Thyroid gland (tissue), 4 donors: Measurements from ENCODE around the gene SNX3. TPM values are rescaled to one million over a fixed set of nuclear protein-coding genes. Genes with fewer than 3 reads are reported as not detected.

Experiments
- DNase-seq, 2 donors: peaks; one replicate each; pipeline ENCODE4 v3.0.0-alpha.2; 2019
- H3K27ac ChIP-seq, 3 donors: fragments of 200-600 bp; sonication (generic); 1 replicate in 2 of 3; 2 replicates in 1 of 3; pipeline ENCODE4 v1.5.1; 2016 to 2019; ENCODE audit warnings: mild to moderate bottlenecking in 1 of 3, moderate library complexity in 1 of 3
- H3K27me3 ChIP-seq: fragments of 200-600 bp; sonication (generic); one replicate; pipeline ENCODE4 v1.5.1; 2019
- H3K36me3 ChIP-seq, 2 donors: fragments of 200-600 bp; sonication (generic); one replicate each; pipeline ENCODE4 v1.5.1; 2016 to 2019
- H3K4me1 ChIP-seq, 2 donors: fragments of 200-600 bp; sonication (generic); one replicate each; pipeline ENCODE4 v1.5.1; 2017 to 2019
- H3K4me3 ChIP-seq, 3 donors: fragments of 200-600 bp; sonication (generic); replicated peaks in 1 of 3; 1 replicate in 2 of 3; 2 replicates in 1 of 3; pipeline ENCODE4 v1.5.1; 2016; ENCODE audit warnings: mild to moderate bottlenecking in 1 of 3
- H3K9me3 ChIP-seq: fragments of 200-600 bp; sonication (generic); one replicate; pipeline ENCODE4 v1.5.1; 2017
- CTCF ChIP-seq, 6 experiments: fragments of 200-600 bp in 3 of 6; fragments of 450-650 bp in 3 of 6; sonication (generic) in 3 of 6; IDR thresholded peaks; one replicate each; pipeline ENCODE4 v1.5.1; 2016 to 2019; ENCODE audit warnings: antibody characterized with exemption in 6 of 6, mild to moderate bottlenecking in 2 of 6, inconsistent platforms in 1 of 6, moderate library complexity in 1 of 6
- POLR2A ChIP-seq, 2 donors: fragments of 450-650 bp; IDR thresholded peaks; one replicate each; pipeline ENCODE4 v1.6.1; 2017; ENCODE audit warnings: antibody characterized with exemption in 2 of 2, mild to moderate bottlenecking in 2 of 2, moderate library complexity in 1 of 2
- WGBS, 2 donors: methylation state at CpG; one replicate each; pipeline ENCODE4 v1.1.5; 2017; 5-methylcytosine and 5-hydroxymethylcytosine counted together
- intact Hi-C: fragments of 100-400 bp; cut with DNase I; formaldehyde crosslinking; loops from one replicate; pipeline ENCODE4 v1.15.1; 2023
- total RNA-seq, 4 donors: library from RNA; depleted of rRNA; stranded (reverse); fragments of >200 nt; gene quantifications; one replicate each; pipeline ENCODE4 v1.2.3, GENCODE V29; 2016

The SNX3 gene
- total RNA-seq, 4 donors from 2014 or later, result 97.5 to 208 (median 132) TPM

GRCh38 chr6:108179741-108180140 lies 81.1 kb downstream of the SNX3 start:
- H3K36me3 ChIP-seq, result no peaks in the 10 kb centered on the region
- no peak overlapping the region for H3K4me3 ChIP-seq
- H3K27me3 ChIP-seq, result peaks cover 23% of the 10 kb centered on the region
- intact Hi-C loops, result no loop called here
- DNase-seq, result no peak
- TF ChIP-seq POLR2A (IDR thresholded peaks at IDR 0.05) (no peak), CTCF (IDR thresholded peaks at IDR 0.05) (no peak)
- H3K27ac ChIP-seq, result no peak overlapping the region
- H3K9me3 ChIP-seq, result no peaks in the 10 kb centered on the region
- H3K4me1 ChIP-seq, result peaks cover 13 to 16% of the 10 kb centered on the region in 2 donors
- WGBS, 2 donors, result 29 to 32% methylated on average over 4 of the region's 4 CpGs

- WGBS, 2 donors, result 15 to 18% methylated on average over 23 to 38 of the region's 46 CpGs
- Histone ChIP-seq H3K4me1 (peaks cover 13 to 24% of the 10 kb centered on the region in 2 donors), H3K36me3 (no peaks in the 10 kb centered on the region), H3K27me3 (peaks cover 29% of the 10 kb centered on the region), H3K9me3 (no peaks in the 10 kb centered on the region), H3K4me3 (no peak overlapping the region), H3K27ac (no peak overlapping the region)
- DNase-seq, result no peak
- intact Hi-C loops, result no loop called here
- no peak for TF ChIP-seq CTCF (IDR thresholded peaks at IDR 0.05)
- TF ChIP-seq POLR2A (IDR thresholded peaks at IDR 0.05), result no peak
Observed at GRCh38 chr6:108176281-108177089, 84.4 kb downstream of the SNX3 start.

- no peaks in the 10 kb centered on the region for H3K9me3 ChIP-seq
- TF ChIP-seq POLR2A (IDR thresholded peaks at IDR 0.05), result no peak
- TF ChIP-seq CTCF (IDR thresholded peaks at IDR 0.05), result peak in 2 of 6 experiments; percentile 14 to 31
- peaks cover 36% of the 10 kb centered on the region for H3K27me3 ChIP-seq
- no peak overlapping the region for H3K4me3 ChIP-seq
- no peak for DNase-seq
- peaks cover 15 to 24% of the 10 kb centered on the region in 2 donors for H3K4me1 ChIP-seq
- no peaks in the 10 kb centered on the region for H3K36me3 ChIP-seq
- no peak overlapping the region for H3K27ac ChIP-seq
- intact Hi-C loops, result no loop called here
- 2 to 4% methylated on average over 35 of the region's 38 CpGs for WGBS, 2 donors
Observed at GRCh38 chr6:108175592-108176279, 85.1 kb downstream of the SNX3 start.

- WGBS, 2 donors, result 8 to 14% methylated on average over 22 of the region's 22 CpGs
- H3K9me3 ChIP-seq, result no peaks in the 10 kb centered on the region
- no peak overlapping the region for H3K27ac ChIP-seq
- intact Hi-C loops, result no loop called here
- H3K36me3 ChIP-seq, result no peaks in the 10 kb centered on the region
- DNase-seq, result no peak
- peaks cover 40% of the 10 kb centered on the region for H3K27me3 ChIP-seq
- no peak overlapping the region for H3K4me3 ChIP-seq
- TF ChIP-seq POLR2A (IDR thresholded peaks at IDR 0.05) (no peak), CTCF (IDR thresholded peaks at IDR 0.05) (no peak)
- peaks cover 16 to 24% of the 10 kb centered on the region in 2 donors for H3K4me1 ChIP-seq
Observed at GRCh38 chr6:108175176-108175591, 85.7 kb downstream of the SNX3 start.
